Thyroid gland (tissue), 4 donors: ENCODE measurements around the gene GFRA4.

Experiments used
- POLR2A ChIP-seq, 2 donors: fragments of 450-650 bp; IDR thresholded peaks; one replicate each; pipeline ENCODE4 v1.6.1; 2017; ENCODE audit warnings: antibody characterized with exemption in 2 of 2, mild to moderate bottlenecking in 2 of 2, moderate library complexity in 1 of 2
- TF ChIP-seq, protein P1 (sequence below), 6 experiments: fragments of 200-600 bp in 3 of 6; fragments of 450-650 bp in 3 of 6; sonication (generic) in 3 of 6; IDR thresholded peaks; one replicate each; pipeline ENCODE4 v1.5.1; 2016 to 2019; ENCODE audit warnings: antibody characterized with exemption in 6 of 6, mild to moderate bottlenecking in 2 of 6, inconsistent platforms in 1 of 6, moderate library complexity in 1 of 6

- no peak for TF ChIP-seq POLR2A (IDR thresholded peaks at IDR 0.05)
- TF ChIP-seq, protein P1, sequence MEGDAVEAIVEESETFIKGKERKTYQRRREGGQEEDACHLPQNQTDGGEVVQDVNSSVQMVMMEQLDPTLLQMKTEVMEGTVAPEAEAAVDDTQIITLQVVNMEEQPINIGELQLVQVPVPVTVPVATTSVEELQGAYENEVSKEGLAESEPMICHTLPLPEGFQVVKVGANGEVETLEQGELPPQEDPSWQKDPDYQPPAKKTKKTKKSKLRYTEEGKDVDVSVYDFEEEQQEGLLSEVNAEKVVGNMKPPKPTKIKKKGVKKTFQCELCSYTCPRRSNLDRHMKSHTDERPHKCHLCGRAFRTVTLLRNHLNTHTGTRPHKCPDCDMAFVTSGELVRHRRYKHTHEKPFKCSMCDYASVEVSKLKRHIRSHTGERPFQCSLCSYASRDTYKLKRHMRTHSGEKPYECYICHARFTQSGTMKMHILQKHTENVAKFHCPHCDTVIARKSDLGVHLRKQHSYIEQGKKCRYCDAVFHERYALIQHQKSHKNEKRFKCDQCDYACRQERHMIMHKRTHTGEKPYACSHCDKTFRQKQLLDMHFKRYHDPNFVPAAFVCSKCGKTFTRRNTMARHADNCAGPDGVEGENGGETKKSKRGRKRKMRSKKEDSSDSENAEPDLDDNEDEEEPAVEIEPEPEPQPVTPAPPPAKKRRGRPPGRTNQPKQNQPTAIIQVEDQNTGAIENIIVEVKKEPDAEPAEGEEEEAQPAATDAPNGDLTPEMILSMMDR (IDR thresholded peaks at IDR 0.05) = no peak
These were observed 30.2 kb upstream of the GFRA4 start for GRCh38 chr20:3693376-3693775.
